A673 (cell line): Measurements from ENCODE around the gene AHCYL2. TPM values are rescaled to one million over a fixed set of nuclear protein-coding genes. Genes with fewer than 3 reads are reported as not detected.
"Not testable (repeated sequence)": the region's sequence is repeated elsewhere in the genome, so short reads cannot be mapped to it uniquely, and the experiment has no call there.

Experiments
- BruUV-seq: library from RNA; stranded (reverse); fragments of 400-500 nt; replicated peaks from 2 replicates; lab custom pipeline; 2021; lab: Mats Ljungman, UMichigan
- CTCF ChIA-PET: fragments of 300-600 bp; sonication (Branson Sonifier 250); formaldehyde crosslinking; loops from one replicate; lab custom pipeline; 2022; ENCODE audit warnings: antibody characterized with exemption; lab: Charles Lee
- POLR2A ChIA-PET: fragments of 300-600 bp; sonication (Branson Sonifier 250); formaldehyde crosslinking; loops from one replicate; lab custom pipeline; 2022; ENCODE audit warnings: antibody characterized with exemption; ENCODE audit not compliant: low non-redundant PET; lab: Charles Lee
- DNase-seq: peaks from one replicate; pipeline ENCODE4 v3.0.0-alpha.2; 2015; ENCODE audit warnings: low spot score
- H3K27ac ChIP-seq: fragments of 200-600 bp; sonication (generic); 2 replicates; pipeline ENCODE4 v1.5.1; 2016; ENCODE audit warnings: mixed run types, low read depth, mild to moderate bottlenecking, mixed read lengths, antibody characterized with exemption, low read length; ENCODE audit not compliant: poor library complexity, severe bottlenecking
- H3K27me3 ChIP-seq: fragments of 200-600 bp; sonication (generic); replicated peaks from 2 replicates; pipeline ENCODE4 v1.6.1; 2017; ENCODE audit warnings: mixed run types, low read depth, mild to moderate bottlenecking, mixed read lengths, antibody characterized with exemption, low read length; ENCODE audit not compliant: insufficient read depth, poor library complexity
- H3K36me3 ChIP-seq: fragments of 200-600 bp; sonication (generic); 2 replicates; pipeline ENCODE4 v1.6.1; 2016; ENCODE audit warnings: mixed run types, mild to moderate bottlenecking, mixed read lengths, antibody characterized with exemption, low read length; ENCODE audit not compliant: insufficient read depth, poor library complexity, severe bottlenecking
- H3K4me1 ChIP-seq: fragments of 200-600 bp; sonication (generic); 2 replicates; pipeline ENCODE4 v1.6.1; 2017; ENCODE audit warnings: mixed run types, mild to moderate bottlenecking, mixed read lengths, antibody characterized with exemption, low read length; ENCODE audit not compliant: insufficient read depth, poor library complexity, severe bottlenecking
- H3K4me3 ChIP-seq: fragments of 200-600 bp; sonication (generic); 2 replicates; pipeline ENCODE4 v1.5.1; 2016; ENCODE audit warnings: low read depth, mixed run types, mild to moderate bottlenecking, mixed read lengths, low read length; ENCODE audit not compliant: poor library complexity, severe bottlenecking
- H3K9me3 ChIP-seq: fragments of 200-600 bp; sonication (generic); 2 replicates; pipeline ENCODE4 v1.6.1; 2016; ENCODE audit warnings: mixed run types, low read depth, mild to moderate bottlenecking, mixed read lengths, antibody characterized with exemption, low read length; ENCODE audit not compliant: poor library complexity, severe bottlenecking
- CTCF ChIP-seq: fragments of 300-800, 200-600 bp; sonication (generic); conservative IDR thresholded peaks from 2 replicates; pipeline ENCODE4 v1.5.1; 2017; ENCODE audit warnings: low read depth, mild to moderate bottlenecking, antibody characterized with exemption, low read length, moderate library complexity, mixed read lengths
- EZH2 ChIP-seq: fragments of 200-600 bp; sonication (generic); IDR thresholded peaks from 2 replicates; pipeline ENCODE4 v1.6.1; 2017; ENCODE audit warnings: borderline replicate concordance, low read depth, mild to moderate bottlenecking, mixed read lengths, antibody characterized with exemption, low read length; ENCODE audit not compliant: poor library complexity, severe bottlenecking
- intact Hi-C: fragments of 100-400 bp; cut with micrococcal nuclease; formaldehyde crosslinking; loops from one replicate; pipeline ENCODE4 v1.10.0; 2022; ENCODE audit not compliant: unreplicated experiment
- total RNA-seq: library from RNA; stranded (reverse); gene quantifications from 2 replicates; pipeline ENCODE4 v1.2.3, GENCODE V29; 2021

AHCYL2 gene
- total RNA-seq, 1 experiment from 2014 or later: 35.2 TPM

GRCh38 chr7:129216821-129217416 lies 7.9 kb upstream of the AHCYL2 start:
- CTCF ChIA-PET, BruUV-seq: not testable (repeated sequence)
- intact Hi-C loops: loop anchor here (10.0 kb wide), 1 partner anchor 618 kb away; no protein-coding TSS in a partner anchor

GRCh38 chr7:129218514-129219062 lies 6.2 kb upstream of the AHCYL2 start:
- no peak overlapping the region for H3K4me3 ChIP-seq
- POLR2A ChIA-PET: interaction anchor here (0.8 kb wide), 1 partner anchor 152 kb away, joined by 5 read pairs; no protein-coding TSS in a partner anchor
- CTCF ChIA-PET: interaction anchor here (0.7 to 2.8 kb wide), 11 partner anchors 52 to 792 kb away, joined by 3 to 16 read pairs (median 5); no protein-coding TSS in a partner anchor
- no peak overlapping the region for H3K27ac ChIP-seq
- intact Hi-C loops: loop anchor here (1.0 to 10.0 kb wide), 6 partner anchors 53 to 616 kb away; no protein-coding TSS in a partner anchor
- no peaks in the 10 kb centered on the region for H3K27me3 ChIP-seq
- H3K36me3 ChIP-seq: no peaks in the 10 kb centered on the region
- no peaks in the 10 kb centered on the region for H3K9me3 ChIP-seq
- TF ChIP-seq EZH2 (no peak), CTCF (peak; percentile 90)
- BruUV-seq: no TSS peak
- peak; percentile 91 for DNase-seq
- H3K4me1 ChIP-seq: peaks cover 3% of the 10 kb centered on the region

More at GRCh38 chr7:129216821-129217416, 7.9 kb upstream of the AHCYL2 start:
- H3K4me1 ChIP-seq, H3K4me3 ChIP-seq, DNase-seq, H3K36me3 ChIP-seq, H3K27ac ChIP-seq, H3K9me3 ChIP-seq, H3K27me3 ChIP-seq, POLR2A ChIA-PET: not testable (repeated sequence)

GRCh38 chr7:129219166-129219565 lies 5.7 kb upstream of the AHCYL2 start:
- not testable (repeated sequence) for H3K27me3 ChIP-seq, H3K4me1 ChIP-seq, BruUV-seq, DNase-seq, H3K36me3 ChIP-seq, H3K9me3 ChIP-seq, H3K27ac ChIP-seq, H3K4me3 ChIP-seq
- intact Hi-C loops: loop anchor here (2.0 to 10.0 kb wide), 3 partner anchors 158 to 616 kb away; no protein-coding TSS in a partner anchor
- ChIA-PET CTCF (interaction anchor here (0.9 to 2.8 kb wide), 9 partner anchors 51 to 792 kb away, joined by 3 to 16 read pairs (median 6); no protein-coding TSS in a partner anchor), POLR2A (interaction anchor here (0.8 kb wide), 1 partner anchor 153 kb away, joined by 5 read pairs; no protein-coding TSS in a partner anchor)

- no peaks in the 10 kb centered on the region for H3K9me3 ChIP-seq
These were observed 2.8 kb upstream of the AHCYL2 start for GRCh38 chr7:129222064-129222463.

More at GRCh38 chr7:129222064-129222463, 2.8 kb upstream of the AHCYL2 start:
- no peaks in the 10 kb centered on the region for H3K27me3 ChIP-seq
- no TSS peak for BruUV-seq
- no peaks in the 10 kb centered on the region for H3K36me3 ChIP-seq
- H3K4me3 ChIP-seq: no peak overlapping the region
- CTCF ChIA-PET: interaction anchor here (0.6 kb wide), 1 partner anchor 307 kb away, joined by 4 read pairs; no protein-coding TSS in a partner anchor
- no peak overlapping the region for H3K27ac ChIP-seq
- intact Hi-C loops: no loop called here
- POLR2A ChIA-PET: no interaction called here
- no peak for DNase-seq
- peaks cover 9% of the 10 kb centered on the region for H3K4me1 ChIP-seq
- no peak for TF ChIP-seq EZH2
